Measurements from ENCODE around the gene HPCAL4.

GRCh38 chr1:39704757-39705156 lies 13.5 kb upstream of the HPCAL4 start:
- TF ChIP-seq CTCF (IDR thresholded peaks at IDR 0.05), result no peak
- TF ChIP-seq POLR2A (IDR thresholded peaks at IDR 0.05), result no peak
